Muscle of arm (tissue), 12 donors: ENCODE measurements around the gene GAS7. TPM values are rescaled to one million over a fixed set of nuclear protein-coding genes. Genes with fewer than 3 reads are reported as not detected.
A peak's percentile ranks its signal among the peaks of the same experiment; 100 is the strongest.

ENCODE experiments used
- DNase-seq: peaks from one replicate; pipeline ENCODE4 v3.0.0-alpha.2; 2013
- polyA plus RNA-seq, 12 donors: library from polyadenylated mRNA; unstranded; fragments of 120-200 nt; gene quantifications; one replicate each; pipeline ENCODE4 v1.2.1, GENCODE V29; 2013; ENCODE audit not compliant: insufficient read length in 12 of 12

Gene GAS7
- polyA plus RNA-seq, 12 donors: 49.1 to 97.0 (median 61.1) TPM; not detected in 1

DNA sequence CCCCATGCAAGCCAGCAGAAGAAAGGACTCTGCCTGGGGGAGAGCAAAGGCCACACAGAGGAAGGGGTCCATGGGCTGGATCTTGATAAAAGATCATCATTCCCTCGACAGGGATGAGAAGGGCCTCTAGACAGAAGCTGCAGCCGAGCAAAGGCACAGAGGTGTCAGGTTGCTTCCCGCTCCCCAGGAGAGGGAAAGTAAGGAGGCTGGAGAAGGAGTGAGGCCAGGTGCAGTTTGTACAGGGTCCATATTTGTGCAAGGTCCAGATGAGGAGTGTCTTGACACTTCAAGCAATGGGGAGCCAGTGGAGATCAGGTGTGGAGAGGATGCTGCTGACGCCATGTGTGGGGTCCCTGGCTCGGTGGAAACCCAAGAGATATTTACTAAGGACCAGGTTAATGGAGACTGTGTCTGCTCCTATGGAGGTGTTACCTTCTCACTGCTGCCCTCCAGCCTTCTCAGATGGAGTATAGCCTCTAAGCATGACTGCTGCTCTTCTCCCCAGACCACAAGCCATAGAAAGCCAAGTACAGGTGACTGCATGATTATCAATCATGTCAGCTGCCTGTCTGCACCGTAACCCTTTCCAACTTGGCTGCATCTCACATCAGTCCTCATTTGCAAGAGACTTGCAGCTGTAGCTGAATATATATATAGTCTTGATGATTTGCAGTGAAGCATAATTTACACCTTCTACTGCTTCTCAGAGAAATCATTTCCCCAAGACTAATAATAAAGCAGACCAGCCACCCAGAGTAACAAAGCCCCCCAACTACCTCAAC, 21.1 kb downstream of the GAS7 start:
- peak; percentile 37 for DNase-seq

- DNase-seq: no peak
Measured at GRCh38 chr17:10173913-10174312, 24.5 kb downstream of the GAS7 start.

GRCh38 chr17:10172778-10173177, 25.6 kb downstream of the GAS7 start:
- no peak for DNase-seq

- no peak for DNase-seq
Measured at GRCh38 chr17:10172241-10172741, 26.1 kb downstream of the GAS7 start.

- DNase-seq: no peak
Measured at GRCh38 chr17:10171581-10171981, 26.8 kb downstream of the GAS7 start.

- DNase-seq: peak; percentile 76
Measured at GRCh38 chr17:10171122-10171571, 27.3 kb downstream of the GAS7 start.

DNA sequence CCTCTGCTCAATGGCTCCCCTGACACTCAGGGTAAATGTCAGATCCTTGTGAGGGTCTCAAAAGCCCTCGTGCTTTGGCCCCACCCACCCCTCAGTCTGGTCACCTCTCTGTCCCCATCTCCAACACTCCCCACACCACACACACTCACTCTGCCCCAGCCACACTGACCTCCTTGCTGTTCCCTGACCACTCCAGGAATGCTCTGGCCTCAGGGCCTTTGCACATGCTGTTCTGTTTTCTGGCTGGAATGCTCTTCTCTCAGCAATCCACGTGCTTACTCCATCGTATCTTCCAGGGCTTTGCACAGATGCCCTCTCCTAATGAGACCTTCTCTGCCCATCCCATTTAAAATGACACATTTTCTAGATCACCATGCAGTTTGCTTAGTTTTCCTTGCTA, 28.2 kb downstream of the GAS7 start:
- DNase-seq: no peak

DNA sequence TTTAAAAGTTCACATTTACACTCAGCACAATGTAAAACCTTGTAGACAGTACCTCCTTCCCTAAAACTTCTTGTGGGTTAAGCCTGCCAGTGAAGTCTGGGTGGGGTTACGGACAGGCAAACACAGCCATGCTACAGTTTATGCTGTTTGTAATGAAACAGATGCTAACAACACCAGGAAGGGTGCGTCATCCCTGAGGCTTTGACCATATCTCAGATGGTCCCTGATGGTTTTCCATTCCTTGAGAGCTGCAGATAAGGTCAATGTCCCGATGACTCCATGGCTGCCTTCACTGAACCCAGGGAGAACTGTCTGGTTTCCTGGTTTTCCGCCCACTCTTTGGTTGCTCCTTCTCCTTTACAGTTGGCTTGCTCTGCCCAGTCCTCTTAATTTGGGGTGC, 29.1 kb downstream of the GAS7 start:
- DNase-seq: no peak

DNA sequence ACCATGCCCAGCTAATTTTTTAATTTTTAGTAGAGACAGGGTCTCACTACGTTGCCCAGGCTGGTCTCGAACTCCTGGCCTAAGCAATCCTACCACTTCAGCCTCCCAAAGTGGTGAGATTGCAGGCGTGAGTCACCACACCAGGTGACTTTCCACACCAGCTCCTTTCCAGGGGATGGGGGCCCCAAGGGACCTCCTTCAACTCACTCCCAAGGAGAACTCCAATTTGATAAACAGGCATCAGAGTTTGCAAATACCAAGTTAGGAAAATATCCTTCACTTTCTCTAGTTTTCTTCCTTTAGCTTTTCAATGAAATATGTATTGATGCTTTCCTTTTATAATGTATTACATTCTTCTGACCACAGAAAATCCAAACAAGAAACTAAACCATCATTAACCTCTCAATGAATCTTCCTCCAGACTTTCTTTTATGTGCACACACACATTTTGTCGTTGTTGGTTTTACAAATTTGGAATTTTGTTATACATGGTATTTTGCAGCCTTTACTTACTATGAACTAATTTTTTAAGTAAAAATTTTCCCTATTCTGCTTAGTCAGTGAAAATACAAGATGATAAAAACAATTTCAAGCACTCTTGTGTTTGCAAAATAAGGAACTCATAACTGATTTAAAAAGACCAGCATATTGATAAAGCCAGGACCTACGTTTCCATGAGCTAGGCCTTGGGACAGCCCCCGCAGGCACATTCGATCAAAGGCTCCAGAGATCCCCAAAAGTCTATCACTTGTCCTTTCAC, 32.0 kb downstream of the GAS7 start:
- no peak for DNase-seq

GRCh38 chr17:10162096-10162495, 36.3 kb downstream of the GAS7 start:
- no peak for DNase-seq

DNA sequence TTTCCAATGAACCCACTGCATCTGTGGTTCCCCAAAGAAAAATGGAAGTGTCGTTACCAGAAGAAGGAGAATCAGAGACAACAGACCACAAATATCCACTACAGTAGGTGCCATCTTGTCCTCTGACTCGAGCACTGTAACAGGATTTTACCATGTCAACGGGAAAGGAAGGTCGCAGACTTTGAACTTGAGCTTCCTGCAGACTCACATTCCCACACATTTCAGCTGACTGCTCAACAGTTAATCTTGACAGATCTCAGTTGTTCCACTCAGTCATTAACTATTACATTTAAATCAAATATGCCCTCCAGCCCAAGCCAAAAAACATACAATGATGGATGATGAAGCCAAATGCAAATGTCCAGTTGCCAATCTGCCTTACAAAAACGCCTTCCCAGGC, 37.0 kb downstream of the GAS7 start:
- DNase-seq: no peak

DNA sequence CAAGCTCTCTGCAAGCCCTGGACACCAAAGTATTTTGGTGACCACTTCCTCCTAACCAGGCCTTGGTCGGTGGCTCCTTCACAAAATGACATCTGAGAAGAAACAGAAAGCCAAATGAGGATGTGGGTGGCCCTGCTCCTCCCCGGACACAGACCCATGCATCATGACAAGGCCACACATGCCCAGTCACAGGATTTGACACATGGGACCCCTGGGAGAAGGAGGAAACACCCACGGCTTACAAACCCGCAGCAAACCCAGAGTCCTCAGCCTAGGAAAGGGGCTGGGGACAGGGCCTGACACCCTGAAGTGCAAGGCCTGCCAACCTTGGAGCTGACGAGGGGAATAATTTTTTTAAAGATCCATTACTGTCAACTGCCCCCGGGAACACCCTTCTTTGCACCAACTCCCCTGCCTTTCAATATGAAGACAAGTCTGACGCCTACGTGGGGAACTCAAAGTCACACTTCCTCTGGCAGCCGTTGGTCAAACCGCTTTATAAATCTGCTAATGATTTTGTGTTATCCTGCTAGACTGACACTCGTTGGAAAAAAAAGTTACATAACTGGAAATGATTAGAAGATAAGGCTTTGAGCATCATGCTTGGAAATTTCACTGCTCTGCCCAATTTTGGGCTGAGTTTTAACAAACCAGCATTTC, 41.3 kb downstream of the GAS7 start:
- DNase-seq: no peak

- DNase-seq: no peak
Measured at GRCh38 chr17:10156599-10156947, 41.8 kb downstream of the GAS7 start.

DNA sequence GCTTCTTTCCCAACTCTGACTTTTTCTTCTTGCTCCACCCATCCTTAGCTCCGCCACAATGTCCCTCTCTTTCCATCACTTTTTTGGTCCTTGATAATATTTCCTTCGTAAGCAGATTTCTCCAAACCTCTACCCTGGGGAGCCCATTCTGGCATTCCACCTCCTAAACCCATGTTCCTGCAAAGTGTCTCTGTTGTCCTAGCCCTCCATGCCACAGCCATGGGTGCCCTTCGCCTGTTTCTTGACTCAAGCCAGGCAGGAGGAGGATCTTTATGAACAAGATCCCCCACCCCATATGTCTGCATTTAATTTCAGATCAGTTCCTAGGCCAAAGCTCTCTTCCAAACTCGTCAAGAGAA, 42.4 kb downstream of the GAS7 start:
- DNase-seq: no peak

DNA sequence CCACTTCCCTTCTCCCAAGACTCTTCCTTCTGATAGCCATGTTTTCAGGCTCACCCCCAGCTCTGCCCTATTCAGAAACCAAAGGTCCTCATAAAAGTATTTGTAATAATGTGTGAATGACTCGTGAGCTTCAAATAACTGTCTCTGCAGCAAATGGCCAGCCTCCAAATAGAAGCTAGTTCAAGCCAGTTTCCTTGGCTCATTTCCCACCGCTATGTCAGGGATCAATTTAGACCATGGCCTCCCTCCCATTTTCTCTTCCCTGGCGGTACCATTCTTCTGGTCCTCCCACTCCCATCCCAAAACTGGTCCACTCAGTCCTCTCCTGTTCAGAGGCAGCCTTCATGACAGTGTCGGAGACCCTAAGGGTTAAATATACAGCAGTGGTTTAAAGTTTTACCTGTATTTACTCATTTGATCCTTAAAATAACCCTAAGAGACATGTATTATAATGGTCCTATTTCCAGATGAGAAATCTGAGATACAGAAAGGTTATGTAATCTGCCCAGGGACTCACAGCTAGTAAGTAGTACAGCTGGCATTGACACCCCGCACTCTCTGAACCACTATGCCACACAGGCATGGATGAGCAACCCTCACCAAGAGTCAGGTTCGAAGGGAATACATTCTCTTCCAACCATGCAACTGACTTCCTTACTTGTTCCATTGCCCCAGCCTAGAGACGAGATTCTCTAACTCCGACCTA, 42.9 kb downstream of the GAS7 start:
- DNase-seq: peak; percentile 81

DNA sequence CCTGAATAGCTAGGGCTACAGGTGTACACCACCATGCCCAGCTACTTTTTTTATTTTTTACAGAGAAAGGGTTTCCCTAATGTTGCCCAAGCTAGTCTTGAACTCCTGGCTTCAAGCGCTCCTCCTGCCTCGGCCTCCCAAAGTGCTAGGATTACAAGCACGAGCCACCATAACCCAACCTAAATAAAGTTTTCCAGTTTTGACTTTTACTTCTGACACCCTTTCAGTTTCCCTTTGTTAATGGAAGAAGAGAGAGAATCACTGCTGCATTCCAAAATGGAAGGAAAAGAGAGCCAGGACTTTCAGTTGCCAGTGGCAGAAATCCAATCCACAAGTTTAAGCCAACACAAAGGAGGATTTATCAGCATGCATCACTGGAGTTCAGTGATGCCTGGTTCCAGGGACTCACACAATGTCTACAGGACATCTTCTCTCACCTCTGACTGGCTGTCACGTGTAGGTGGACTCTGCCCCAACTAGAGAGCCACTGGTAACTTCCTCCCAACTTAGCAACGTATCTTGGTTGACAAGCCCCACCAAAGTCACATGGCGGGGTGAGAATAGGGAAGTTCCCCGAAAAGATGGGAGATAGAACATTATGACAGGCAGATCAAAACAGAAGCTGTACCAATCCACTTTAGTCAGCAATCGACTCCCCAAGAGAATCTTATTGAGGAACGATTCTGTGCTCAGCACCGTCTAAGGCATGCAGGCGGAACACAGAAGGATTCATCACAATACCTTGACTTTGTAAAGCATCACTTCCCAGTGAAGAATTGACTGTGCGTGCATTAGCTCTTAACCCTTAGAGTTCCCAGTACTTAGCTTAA, 46.5 kb downstream of the GAS7 start:
- DNase-seq: peak; percentile 57

GRCh38 chr17:10149573-10150399, 48.6 kb downstream of the GAS7 start:
- no peak for DNase-seq

- DNase-seq: no peak
Measured at GRCh38 chr17:10147761-10148415, 50.5 kb downstream of the GAS7 start.

- no peak for DNase-seq
Measured at GRCh38 chr17:10147040-10147439, 51.4 kb downstream of the GAS7 start.

DNA sequence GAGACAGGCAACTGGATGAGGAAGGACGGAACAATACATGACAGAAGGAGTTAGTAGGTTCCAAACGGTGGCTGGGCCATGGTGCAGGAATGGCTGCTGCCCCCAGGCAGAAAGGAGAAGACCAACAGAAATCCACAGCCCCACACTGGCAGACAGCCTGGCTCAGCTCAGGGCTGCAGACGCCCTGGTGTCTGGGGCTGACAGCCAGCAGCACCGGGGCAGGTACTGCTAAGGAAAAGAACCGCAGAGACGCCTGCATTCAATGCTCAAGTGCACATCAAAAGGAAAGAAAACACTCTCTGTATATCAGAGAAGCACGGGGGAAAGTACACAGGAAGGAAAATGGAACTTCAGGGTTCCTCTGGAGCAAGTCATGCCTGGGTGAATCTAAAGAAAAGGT, 53.4 kb downstream of the GAS7 start:
- DNase-seq: no peak
